GM10248 (cell line): ENCODE results near the gene BCL2L15.

Source experiments
- CTCF ChIA-PET: fragments of 300-600 bp; sonication (Branson Sonifier 250); formaldehyde crosslinking; extraction: SDS; loops from one replicate; lab custom pipeline; 2021; ENCODE audit warnings: antibody characterized with exemption; lab: Yijun Ruan, JAX
- POLR2A ChIA-PET: fragments of 350-650 bp; sonication (Branson Sonifier 250); formaldehyde crosslinking; extraction: SDS; loops from one replicate; lab custom pipeline; 2020; ENCODE audit warnings: antibody characterized with exemption; lab: Yijun Ruan, JAX
- DNase-seq: peaks from one replicate; pipeline ENCODE4 v3.0.0; 2012; ENCODE audit errors: extremely low spot score
- CTCF ChIP-seq: IDR thresholded peaks from 2 replicates; pipeline ENCODE4 v1.5.1; 2012; ENCODE audit warnings: mild to moderate bottlenecking, low read depth; ENCODE audit errors: extremely low read depth, missing control alignments, control extremely low read depth

The BCL2L15 gene

GRCh38 chr1:113887402-113888175, at the start of gene BCL2L15:
TSS of gene BCL2L15 (minus strand) at chr1:113887581. CDS start at chr1:113887375, 206 bp downstream.
- TF ChIP-seq CTCF: no peak
- CTCF ChIA-PET: interaction anchor here (0.9 to 8.8 kb wide), 5 partner anchors 11 to 26 kb away, joined by 3 to 50 read pairs (median 5); partner anchors contain the start of gene AP4B1
- POLR2A ChIA-PET: interaction anchor here (0.6 kb wide), 1 partner anchor 28 kb away, joined by 8 read pairs; no protein-coding TSS in a partner anchor
- DNase-seq: no peak

- DNase-seq: no peak
- POLR2A ChIA-PET: no interaction called here
- no peak for TF ChIP-seq CTCF
- CTCF ChIA-PET: interaction anchor here (3.6 kb wide), 1 partner anchor 11 kb away, joined by 11 read pairs; no protein-coding TSS in a partner anchor
These were observed 49.8 kb upstream of the BCL2L15 start for GRCh38 chr1:113937146-113937545.

- CTCF ChIA-PET: interaction anchor here (1.0 to 3.6 kb wide), 4 partner anchors 12 to 347 kb away, joined by 3 to 11 read pairs (median 4); no protein-coding TSS in a partner anchor
- DNase-seq: no peak
- POLR2A ChIA-PET: no interaction called here
- TF ChIP-seq CTCF: no peak
These were observed 48.6 kb upstream of the BCL2L15 start for GRCh38 chr1:113935970-113936369.

DNA sequence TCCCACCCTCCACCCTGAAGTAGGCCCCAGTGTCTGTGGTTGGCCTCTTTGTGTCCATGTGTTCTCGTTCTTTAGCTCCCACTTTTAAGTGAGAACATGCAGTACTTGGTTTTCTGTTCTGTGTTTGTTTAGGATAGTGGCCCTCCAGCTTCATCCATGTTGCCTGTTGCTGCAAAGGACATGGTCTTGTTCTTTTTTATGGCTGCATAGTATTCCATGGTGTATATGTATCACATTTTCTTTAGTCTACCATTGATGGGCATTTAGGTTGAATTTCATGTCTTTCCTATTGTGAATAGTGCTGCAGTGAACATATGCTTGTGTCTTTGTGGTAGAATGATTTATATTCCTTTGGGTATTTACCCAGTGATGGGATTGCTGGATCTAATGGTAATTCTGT, 47.8 kb upstream of the BCL2L15 start:
- CTCF ChIA-PET: interaction anchor here (1.0 to 1.3 kb wide), 3 partner anchors 29 to 348 kb away, joined by 3 to 4 read pairs (median 4); no protein-coding TSS in a partner anchor
- DNase-seq: no peak
- POLR2A ChIA-PET: interaction anchor here (0.9 kb wide), 1 partner anchor 123 kb away, joined by 3 read pairs; the partner anchor contains the start of gene RSBN1
- no peak for TF ChIP-seq CTCF

DNA sequence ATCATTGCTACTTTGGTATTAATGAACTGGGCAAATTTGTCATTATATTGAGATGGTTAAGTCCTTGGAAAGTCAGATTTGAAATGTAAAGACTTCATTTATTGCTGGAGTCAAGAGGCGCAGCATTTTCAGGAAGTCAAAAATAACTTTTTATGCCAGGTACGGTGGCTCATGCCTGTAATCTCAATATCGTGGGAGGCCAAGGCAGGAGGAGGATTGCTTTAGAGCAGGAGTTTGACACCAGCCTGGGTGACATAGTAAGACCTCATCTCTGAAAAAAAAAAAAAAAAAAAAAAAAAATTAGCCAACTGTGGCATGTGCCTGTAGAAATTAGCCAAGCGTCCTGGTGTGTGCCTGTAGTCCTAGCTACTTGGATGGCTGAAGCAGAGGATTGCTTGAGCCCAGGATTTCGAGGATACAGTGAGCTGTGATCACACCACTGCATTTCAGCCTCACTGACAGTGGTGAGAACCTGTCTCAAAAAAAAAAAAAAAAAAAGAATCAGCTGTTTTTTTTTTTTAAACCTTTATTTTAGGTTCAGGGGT, 47.2 kb upstream of the BCL2L15 start:
- TF ChIP-seq CTCF: no peak
- ChIA-PET CTCF (interaction anchor here (0.8 to 1.5 kb wide), 4 partner anchors 12 to 348 kb away, joined by 3 to 4 read pairs (median 4); no protein-coding TSS in a partner anchor), POLR2A (interaction anchor here (0.6 to 0.9 kb wide), 3 partner anchors 59 to 122 kb away, joined by 3 to 8 read pairs (median 3); partner anchors contain the start of gene RSBN1)
- no peak for DNase-seq

- ChIA-PET CTCF (interaction anchor here (0.8 to 1.5 kb wide), 3 partner anchors 13 to 102 kb away, joined by 3 read pairs; no protein-coding TSS in a partner anchor), POLR2A (interaction anchor here (0.6 kb wide), 1 partner anchor 74 kb away, joined by 3 read pairs; no protein-coding TSS in a partner anchor)
- DNase-seq: no peak
- no peak for TF ChIP-seq CTCF
These were observed 46.6 kb upstream of the BCL2L15 start for GRCh38 chr1:113934006-113934405.
